ENCODE measurements around the gene RP9.

The RP9 gene

GRCh38 chr7:33109005-33109757, at the start of gene RP9:
RP9 (minus strand) TSS chr7:33109404; CDS start chr7:33109372, 32 bp downstream.
- peak; percentile 70 for DNase-seq

GRCh38 chr7:33157781-33158180, 48.6 kb upstream of the RP9 start:
- no peak for DNase-seq

GRCh38 chr7:33157311-33157710, 48.1 kb upstream of the RP9 start:
- no peak for DNase-seq

- DNase-seq: no peak
Observed at GRCh38 chr7:33156441-33156840, 47.2 kb upstream of the RP9 start.

- DNase-seq: no peak
Observed at GRCh38 chr7:33155811-33156210, 46.6 kb upstream of the RP9 start.

GRCh38 chr7:33152087-33152486, 42.9 kb upstream of the RP9 start:
- no peak for DNase-seq

GRCh38 chr7:33145156-33145555, 36.0 kb upstream of the RP9 start:
- no peak for DNase-seq

GRCh38 chr7:33143996-33144718, 35.0 kb upstream of the RP9 start:
- peak; percentile 6 for DNase-seq

GRCh38 chr7:33142585-33142984, 33.4 kb upstream of the RP9 start:
- DNase-seq: no peak

GRCh38 chr7:33137103-33137502, 27.9 kb upstream of the RP9 start:
- no peak for DNase-seq

- DNase-seq: no peak
Observed at GRCh38 chr7:33130184-33130583, 21.0 kb upstream of the RP9 start.

- no peak for DNase-seq
Observed at GRCh38 chr7:33129806-33130153, 20.6 kb upstream of the RP9 start.

- peak; percentile 95 for DNase-seq
Observed at GRCh38 chr7:33128990-33129805, 20.0 kb upstream of the RP9 start, which contains the start of gene BBS9. BBS9 (plus strand) TSS chr7:33129564; CDS start chr7:33146253, 16,689 bp downstream.

- DNase-seq: no peak
Observed at GRCh38 chr7:33128631-33128989, 19.4 kb upstream of the RP9 start.

- no peak for DNase-seq
Observed at GRCh38 chr7:33127085-33127484, 17.9 kb upstream of the RP9 start.

- no peak for DNase-seq
Observed at GRCh38 chr7:33118383-33118782, 9.2 kb upstream of the RP9 start.

GRCh38 chr7:33114976-33115375, 5.8 kb upstream of the RP9 start:
- DNase-seq: no peak

- no peak for DNase-seq
Observed at GRCh38 chr7:33111614-33112013, 2.4 kb upstream of the RP9 start.

- DNase-seq: peak; percentile 50
Observed at GRCh38 chr7:33109758-33110238, 594 bp upstream of the RP9 start.

- DNase-seq: peak; percentile 29
Observed at GRCh38 chr7:33108554-33109004, 625 bp downstream of the RP9 start.

GRCh38 chr7:33107136-33108066, 1.8 kb downstream of the RP9 start:
- DNase-seq: peak; percentile 66

- no peak for DNase-seq
Observed at GRCh38 chr7:33101906-33102305, 7.3 kb downstream of the RP9 start.
